RWPE2 (cell line): ENCODE results near the gene CLEC14A.
A peak's percentile ranks its signal among the peaks of the same experiment; 100 is the strongest.

Experiments
- ATAC-seq: fragments of 200-7000 bp; cut with Tn5 transposase; 3 replicates; pipeline ENCODE4 v1.9.1; 2021; ENCODE audit warnings: low read depth
- DNase-seq: peaks from one replicate; pipeline ENCODE4 v3.0.0-alpha.2; 2020; ENCODE audit warnings: low spot score
- H3K27ac ChIP-seq: fragments of 450-650 bp; 2 replicates; pipeline ENCODE4 v1.5.1; 2017; ENCODE audit warnings: mild to moderate bottlenecking; ENCODE audit not compliant: poor library complexity, severe bottlenecking
- H3K27me3 ChIP-seq: fragments of 250-450 bp; sonication (Bioruptor Pico); 2 replicates; pipeline ENCODE4 v1.5.1; 2021; ENCODE audit warnings: mild to moderate bottlenecking, moderate library complexity; ENCODE audit not compliant: insufficient read depth, poor library complexity, severe bottlenecking
- H3K36me3 ChIP-seq: fragments of 250-450 bp; sonication (Bioruptor Pico); 2 replicates; pipeline ENCODE4 v1.5.1; 2020; ENCODE audit warnings: low read depth, mild to moderate bottlenecking, moderate library complexity
- H3K4me1 ChIP-seq: fragments of 250-450 bp; sonication (Bioruptor Pico); 2 replicates; pipeline ENCODE4 v1.5.1; 2021; ENCODE audit warnings: mild to moderate bottlenecking, moderate library complexity; ENCODE audit not compliant: insufficient read depth, poor library complexity, severe bottlenecking
- H3K4me3 ChIP-seq: fragments of 250-450 bp; sonication (Bioruptor Pico); 2 replicates; pipeline ENCODE4 v1.5.1; 2021; ENCODE audit warnings: mild to moderate bottlenecking, moderate library complexity; ENCODE audit not compliant: severe bottlenecking
- H3K9me3 ChIP-seq: fragments of 250-450 bp; sonication (Bioruptor Pico); 2 replicates; pipeline ENCODE4 v1.5.1; 2021; ENCODE audit warnings: mild to moderate bottlenecking, moderate library complexity; ENCODE audit not compliant: severe bottlenecking
- TF ChIP-seq, protein P1 (sequence below): fragments of 450-650 bp; IDR thresholded peaks from one replicate; pipeline ENCODE4 v1.5.1; 2017; ENCODE audit warnings: mild to moderate bottlenecking, moderate library complexity; ENCODE audit not compliant: poor library complexity, severe bottlenecking

The CLEC14A gene, protein sequence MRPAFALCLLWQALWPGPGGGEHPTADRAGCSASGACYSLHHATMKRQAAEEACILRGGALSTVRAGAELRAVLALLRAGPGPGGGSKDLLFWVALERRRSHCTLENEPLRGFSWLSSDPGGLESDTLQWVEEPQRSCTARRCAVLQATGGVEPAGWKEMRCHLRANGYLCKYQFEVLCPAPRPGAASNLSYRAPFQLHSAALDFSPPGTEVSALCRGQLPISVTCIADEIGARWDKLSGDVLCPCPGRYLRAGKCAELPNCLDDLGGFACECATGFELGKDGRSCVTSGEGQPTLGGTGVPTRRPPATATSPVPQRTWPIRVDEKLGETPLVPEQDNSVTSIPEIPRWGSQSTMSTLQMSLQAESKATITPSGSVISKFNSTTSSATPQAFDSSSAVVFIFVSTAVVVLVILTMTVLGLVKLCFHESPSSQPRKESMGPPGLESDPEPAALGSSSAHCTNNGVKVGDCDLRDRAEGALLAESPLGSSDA

DNA sequence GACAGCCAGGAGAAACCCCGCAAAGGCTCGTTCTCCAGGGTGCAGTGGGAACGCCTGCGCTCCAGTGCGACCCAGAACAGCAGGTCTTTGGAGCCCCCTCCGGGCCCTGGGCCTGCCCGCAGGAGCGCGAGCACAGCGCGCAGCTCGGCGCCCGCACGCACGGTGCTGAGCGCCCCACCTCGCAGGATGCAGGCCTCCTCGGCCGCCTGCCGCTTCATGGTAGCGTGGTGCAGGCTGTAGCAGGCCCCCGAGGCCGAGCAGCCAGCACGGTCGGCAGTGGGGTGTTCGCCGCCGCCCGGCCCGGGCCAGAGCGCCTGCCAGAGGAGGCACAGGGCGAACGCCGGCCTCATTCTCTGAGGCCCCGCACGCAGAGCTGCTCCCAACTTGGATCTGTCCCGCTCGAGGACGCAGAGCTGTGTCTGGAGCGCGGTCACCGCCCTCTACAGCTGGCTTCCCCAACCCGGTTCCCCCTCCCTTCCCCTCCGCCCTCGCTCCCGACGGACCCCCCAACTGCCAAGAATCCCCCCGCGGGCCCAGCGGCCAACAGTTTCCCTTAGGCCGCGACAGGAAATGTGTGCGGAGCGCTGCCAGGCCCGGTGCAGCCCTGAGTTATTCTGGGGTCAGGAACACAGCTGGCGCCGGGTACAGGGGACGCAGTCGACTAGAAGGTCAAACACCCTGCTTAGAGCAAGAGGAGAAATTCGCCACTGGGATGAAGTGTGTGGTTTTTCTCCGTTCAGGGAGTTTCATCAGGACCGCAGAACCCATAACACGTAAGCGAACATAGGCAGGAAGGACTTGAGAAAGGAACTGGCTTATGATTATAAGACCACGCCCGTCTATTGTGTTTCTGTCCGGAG is at the start of gene CLEC14A:
Gene CLEC14A (minus strand): TSS at position 421 of the 860 bp plus-strand sequence. CDS start 71 bp downstream, at position 350.
- Histone ChIP-seq H3K27me3 (peaks cover 18% of the 10 kb centered on the region), H3K9me3 (no peaks in the 10 kb centered on the region), H3K4me3 (peak within 1 kb of the TSS; percentile 5), H3K4me1 (peaks cover 4% of the 10 kb centered on the region), H3K36me3 (no peaks in the 10 kb centered on the region), H3K27ac (no peak within 1 kb of the TSS)
- TF ChIP-seq, protein P1, sequence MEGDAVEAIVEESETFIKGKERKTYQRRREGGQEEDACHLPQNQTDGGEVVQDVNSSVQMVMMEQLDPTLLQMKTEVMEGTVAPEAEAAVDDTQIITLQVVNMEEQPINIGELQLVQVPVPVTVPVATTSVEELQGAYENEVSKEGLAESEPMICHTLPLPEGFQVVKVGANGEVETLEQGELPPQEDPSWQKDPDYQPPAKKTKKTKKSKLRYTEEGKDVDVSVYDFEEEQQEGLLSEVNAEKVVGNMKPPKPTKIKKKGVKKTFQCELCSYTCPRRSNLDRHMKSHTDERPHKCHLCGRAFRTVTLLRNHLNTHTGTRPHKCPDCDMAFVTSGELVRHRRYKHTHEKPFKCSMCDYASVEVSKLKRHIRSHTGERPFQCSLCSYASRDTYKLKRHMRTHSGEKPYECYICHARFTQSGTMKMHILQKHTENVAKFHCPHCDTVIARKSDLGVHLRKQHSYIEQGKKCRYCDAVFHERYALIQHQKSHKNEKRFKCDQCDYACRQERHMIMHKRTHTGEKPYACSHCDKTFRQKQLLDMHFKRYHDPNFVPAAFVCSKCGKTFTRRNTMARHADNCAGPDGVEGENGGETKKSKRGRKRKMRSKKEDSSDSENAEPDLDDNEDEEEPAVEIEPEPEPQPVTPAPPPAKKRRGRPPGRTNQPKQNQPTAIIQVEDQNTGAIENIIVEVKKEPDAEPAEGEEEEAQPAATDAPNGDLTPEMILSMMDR: no peak
- DNase-seq (no peak), ATAC-seq (peak; percentile 36)

DNA sequence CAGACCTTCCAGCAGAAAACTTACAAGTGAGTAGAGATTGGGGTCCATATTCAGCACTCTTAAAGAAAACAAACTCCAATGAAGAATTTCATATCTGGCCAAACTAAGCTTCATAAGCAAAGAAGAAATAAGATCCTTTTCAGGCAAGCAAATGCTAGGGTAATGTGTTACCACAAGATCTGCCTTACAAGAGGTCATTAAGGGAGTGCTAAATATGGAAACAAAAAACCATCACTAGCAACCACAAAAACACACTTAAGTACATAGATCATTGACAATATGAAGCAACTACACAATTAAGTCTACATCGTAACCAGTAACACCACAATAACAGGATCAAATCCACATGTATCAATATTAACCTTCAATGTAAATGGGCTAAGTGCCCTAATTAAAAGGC is 47.1 kb upstream of the CLEC14A start:
- no peaks in the 10 kb centered on the region for H3K36me3 ChIP-seq
- no peaks in the 10 kb centered on the region for H3K27me3 ChIP-seq
- no peak for DNase-seq
- no peak for ATAC-seq
- TF ChIP-seq, protein P1: no peak
- no peak overlapping the region for H3K4me3 ChIP-seq
- H3K27ac ChIP-seq: no peak overlapping the region
- H3K9me3 ChIP-seq: no peaks in the 10 kb centered on the region
- H3K4me1 ChIP-seq: no peaks in the 10 kb centered on the region

DNA sequence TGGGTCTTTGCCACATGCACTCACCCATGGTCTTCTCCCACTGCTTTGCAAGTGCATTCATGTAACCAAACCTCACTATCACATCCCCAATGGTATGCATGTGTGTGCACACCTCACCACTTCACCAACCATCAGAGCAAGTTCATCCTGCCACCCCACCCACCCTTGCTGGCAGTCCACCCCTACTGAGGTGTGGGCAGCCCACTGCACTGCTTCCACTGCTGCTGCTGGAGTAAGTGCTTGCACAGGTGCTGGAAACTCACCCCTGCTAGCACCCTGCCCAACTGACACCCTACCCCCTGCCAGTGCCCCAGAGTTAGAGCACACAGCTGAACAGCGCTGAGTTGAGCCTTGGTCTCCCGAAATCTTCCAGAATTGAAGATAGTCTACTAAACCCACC is 46.1 kb upstream of the CLEC14A start:
- ATAC-seq: no peak
- no peaks in the 10 kb centered on the region for H3K4me1 ChIP-seq
- no peak for DNase-seq
- no peaks in the 10 kb centered on the region for H3K36me3 ChIP-seq
- no peak overlapping the region for H3K4me3 ChIP-seq
- H3K9me3 ChIP-seq: no peaks in the 10 kb centered on the region
- no peaks in the 10 kb centered on the region for H3K27me3 ChIP-seq
- TF ChIP-seq, protein P1: no peak
- H3K27ac ChIP-seq: no peak overlapping the region

DNA sequence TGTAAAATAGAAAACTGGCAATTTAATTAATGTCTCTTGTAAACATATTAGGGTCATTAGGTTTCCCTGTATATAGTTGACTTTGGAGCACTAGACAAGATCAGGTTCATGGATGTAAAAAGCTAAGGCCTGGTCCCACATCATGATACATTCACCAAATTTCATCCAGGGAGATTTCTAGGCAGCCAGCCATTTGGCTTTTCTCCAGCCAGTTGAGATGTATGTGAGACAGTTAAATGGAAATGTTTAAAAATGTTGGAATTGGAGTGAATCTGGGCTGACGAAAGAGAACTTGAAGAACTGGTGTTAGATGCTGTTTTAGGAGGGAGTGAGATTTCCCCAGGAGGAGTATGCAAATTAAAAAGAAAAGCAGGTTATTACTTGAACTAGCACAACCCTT is 41.8 kb upstream of the CLEC14A start:
- Histone ChIP-seq H3K27ac (no peak overlapping the region), H3K36me3 (no peaks in the 10 kb centered on the region), H3K4me3 (no peak overlapping the region), H3K9me3 (no peaks in the 10 kb centered on the region), H3K4me1 (no peaks in the 10 kb centered on the region), H3K27me3 (no peaks in the 10 kb centered on the region)
- DNase-seq: no peak
- no peak for ATAC-seq
- TF ChIP-seq, protein P1: no peak
